K562 (cell line): ENCODE data around the gene WDR90. TPM values are rescaled to one million over a fixed set of nuclear protein-coding genes. Genes with fewer than 3 reads are reported as not detected.
A peak's percentile ranks its signal among the peaks of the same experiment; 100 is the strongest.

Experiments used
- ATAC-seq: fragments of 200-7000 bp; cut with Tn5 transposase; 3 replicates; pipeline ENCODE4 v1.9.1; 2020; ENCODE audit warnings: moderate library complexity
- BruUV-seq: library from RNA; stranded (reverse); fragments of 400-500 nt; replicated peaks from 2 replicates; lab custom pipeline; 2021; lab: Mats Ljungman, UMichigan
- CTCF ChIA-PET: fragments of 300-600 bp; formaldehyde crosslinking; extraction: SDS; loops from one replicate; lab custom pipeline; 2021; ENCODE audit warnings: low intra/inter-chr PET ratio; lab: Yijun Ruan, JAX
- POLR2A ChIA-PET: fragments of 300-600, 350-650 bp; sonication (Branson Sonifier 250); formaldehyde crosslinking; extraction: SDS; loops from one replicate; lab custom pipeline; 2021; ENCODE audit warnings: antibody characterized with exemption, inconsistent platforms; lab: Yijun Ruan, JAX
- DNase-seq, 4 experiments: peaks; one replicate each; pipeline versions ENCODE4 v3.0.0 to v3.0.0-alpha.2; 2011 to 2018; ENCODE audit warnings: low spot score in 3 of 4, mixed read lengths in 3 of 4; ENCODE audit errors: extremely low read depth in 1 of 4
- FAIRE-seq: peaks from 2 replicates; lab custom pipeline; 2011; peaks lifted over from hg19 to GRCh38; lab: Jason Lieb, UNC
- H2AFZ ChIP-seq: 2 replicates; pipeline ENCODE4 v1.6.0; 2011; ENCODE audit warnings: low read depth, low read length, control low read depth, inconsistent platforms
- H3K27ac ChIP-seq: fragments of 200-600 bp; 3 replicates; pipeline ENCODE4 v1.8.0; 2011; ENCODE audit warnings: low read depth, mild to moderate bottlenecking, control low read depth, inconsistent platforms, low read length, moderate library complexity, mixed read lengths; ENCODE audit errors: extremely low read depth
- H3K27me3 ChIP-seq, 2 experiments: fragments of 300-600 bp in 1 of 2; 2 replicates in 1 of 2; 3 replicates in 1 of 2; pipeline versions ENCODE4 v1.6.0 to v1.8.0; 2011; ENCODE audit warnings: inconsistent platforms in 2 of 2, low read length in 2 of 2, mild to moderate bottlenecking in 1 of 2, mixed read lengths in 1 of 2, moderate library complexity in 1 of 2; ENCODE audit not compliant: control insufficient read depth in 2 of 2, insufficient read depth in 2 of 2
- H3K36me3 ChIP-seq: fragments of 300-600 bp; 3 replicates; pipeline ENCODE4 v1.8.0; 2011; ENCODE audit warnings: mild to moderate bottlenecking, low read length, inconsistent platforms; ENCODE audit not compliant: control insufficient read depth, insufficient read depth
- H3K4me1 ChIP-seq, 2 experiments: fragments of 200-600 bp in 1 of 2; replicated peaks in 1 of 2; 2 replicates in 1 of 2; 3 replicates in 1 of 2; pipeline versions ENCODE4 v1.5.1 to v1.8.0; 2011; ENCODE audit warnings: inconsistent platforms in 2 of 2, low read length in 2 of 2, mild to moderate bottlenecking in 1 of 2, mixed read lengths in 1 of 2, moderate library complexity in 1 of 2; ENCODE audit not compliant: control insufficient read depth in 2 of 2, insufficient read depth in 2 of 2
- H3K4me2 ChIP-seq: 2 replicates; pipeline ENCODE4 v1.6.1; 2011; ENCODE audit warnings: low read length, control low read depth, inconsistent platforms, mixed read lengths; ENCODE audit not compliant: insufficient read depth
- H3K4me3 ChIP-seq: fragments of 200-600 bp; sonication (generic), shearing (Covaris generic); 2 replicates; pipeline ENCODE4 v1.5.1; 2016; ENCODE audit warnings: control low read depth, inconsistent platforms
- H3K79me2 ChIP-seq: fragments of 200-600 bp; 3 replicates; pipeline ENCODE4 v1.8.0; 2011; ENCODE audit warnings: low read length, inconsistent platforms; ENCODE audit not compliant: control insufficient read depth, insufficient read depth
- H3K9ac ChIP-seq, 2 experiments: 2 replicates each; pipeline versions ENCODE4 v1.6.0 to v1.6.1; 2011; ENCODE audit warnings: low read depth in 2 of 2, low read length in 2 of 2, control low read depth in 1 of 2, inconsistent platforms in 1 of 2, mild to moderate bottlenecking in 1 of 2, mixed read lengths in 1 of 2; ENCODE audit not compliant: insufficient read depth in 1 of 2
- H3K9me1 ChIP-seq: one replicate; pipeline ENCODE4 v1.6.0; 2011; ENCODE audit warnings: inconsistent platforms, mild to moderate bottlenecking, low read length, moderate library complexity; ENCODE audit not compliant: control insufficient read depth, insufficient read depth
- H3K9me3 ChIP-seq: replicated peaks from 2 replicates; pipeline ENCODE4 v1.5.1; 2011; ENCODE audit warnings: low read depth, low read length, inconsistent platforms; ENCODE audit not compliant: control insufficient read depth, insufficient read depth
- H4K20me1 ChIP-seq: replicated peaks from 2 replicates; pipeline ENCODE4 v1.6.1; 2011; ENCODE audit warnings: low read length, inconsistent platforms, mixed read lengths; ENCODE audit not compliant: control insufficient read depth, insufficient read depth
- BRD9 ChIP-seq: fragments of 450-650 bp; IDR thresholded peaks from 2 replicates; pipeline ENCODE4 v1.6.1; 2018; ENCODE audit warnings: low read depth; ENCODE audit not compliant: partially characterized antibody
- CXXC5 ChIP-seq: fragments of 250-450 bp; sonication (Bioruptor Pico); IDR thresholded peaks from 2 replicates; pipeline ENCODE4 v1.8.0; 2022; ENCODE audit warnings: inconsistent platforms, mild to moderate bottlenecking, moderate library complexity
- ESRRB ChIP-seq: fragments of 250-450 bp; sonication (Bioruptor Pico); IDR thresholded peaks from 2 replicates; pipeline ENCODE4 v1.5.0; 2020; ENCODE audit warnings: mild to moderate bottlenecking, moderate library complexity, borderline replicate concordance
- HDAC8 ChIP-seq: fragments of 450-650 bp; IDR thresholded peaks from 2 replicates; pipeline ENCODE4 v1.6.1; 2016; ENCODE audit warnings: mild to moderate bottlenecking, missing genetic modification characterization, moderate library complexity, missing compliant biosample characterization
- HMGXB4 ChIP-seq: sonication (generic); formaldehyde crosslinking; IDR thresholded peaks from 2 replicates; pipeline ENCODE4 v1.8.1; 2023; ENCODE audit warnings: mild to moderate bottlenecking, missing genetic modification reagents
- HNRNPL ChIP-seq: fragments of 200-400 bp; formaldehyde crosslinking; IDR thresholded peaks from 2 replicates; pipeline ENCODE4 v1.6.1; 2017; ENCODE audit warnings: low read depth, mild to moderate bottlenecking, low read length
- KAT2B ChIP-seq: IDR thresholded peaks from one replicate; pipeline ENCODE4 v1.6.1; 2012; ENCODE audit warnings: low read depth, mild to moderate bottlenecking, control low read depth, inconsistent platforms, low read length, moderate library complexity
- NFATC3 ChIP-seq: fragments of 450-650 bp; IDR thresholded peaks from 2 replicates; pipeline ENCODE4 v1.6.1; 2017; ENCODE audit warnings: mild to moderate bottlenecking
- RBM22 ChIP-seq: fragments of 200-400 bp; formaldehyde crosslinking; IDR thresholded peaks from 2 replicates; pipeline ENCODE4 v1.6.1; 2018; ENCODE audit warnings: low read length, low read depth; ENCODE audit not compliant: poor library complexity, severe bottlenecking
- WGBS: fragments of 100-300 bp; shearing (Covaris generic); methylation state at CpG from one replicate; pipeline ENCODE4 v1.1.6; 2016; ENCODE audit warnings: low coverage, mixed read lengths; ENCODE audit not compliant: insufficient coverage; ENCODE audit errors: missing lambda C conversion rate; 5-methylcytosine and 5-hydroxymethylcytosine counted together
- in situ Hi-C: fragments of 300-500 bp; cut with MboI; formaldehyde crosslinking; loops from 4 replicates; pipeline ENCODE4 v1.15.0; 2018; ENCODE audit warnings: inconsistent platforms, mixed read lengths
- intact Hi-C: fragments of 100-400 bp; cut with micrococcal nuclease; formaldehyde crosslinking; loops from 2 replicates; pipeline ENCODE4 v1.14.2; 2022
- polyA plus RNA-seq, 8 experiments: library from polyadenylated mRNA; depleted of rRNA in 4 of 8; stranded (reverse) in 5 of 8; unstranded in 3 of 8; fragments of >200 nt; fragmentation: Nextera tagmentation in 2 of 8; fragmentation: Illumina TruSeq in 1 of 8; extraction: Ambion mirVana in 2 of 8; extraction: Trizol in 1 of 8; gene quantifications; 2 replicates each; pipeline versions ENCODE4 v1.2.1 to v1.2.3, GENCODE V29; 2011 to 2014; ENCODE audit warnings: inconsistent platforms in 1 of 8, missing spikeins in 1 of 8
- total RNA-seq, 7 experiments: library from RNA; depleted of rRNA in 6 of 7; stranded (reverse); fragments of >200 nt in 6 of 7; fragmentation: Illumina TruSeq in 2 of 7; extraction: Trizol in 2 of 7; gene quantifications; 2 replicates each; pipeline versions ENCODE4 v1.2.1 to v1.2.3, GENCODE V29; 2011 to 2021; ENCODE audit warnings: low replicate concordance in 1 of 7
- TF ChIP-seq, protein P1 (sequence below): IDR thresholded peaks from 2 replicates; pipeline ENCODE4 v1.6.1; 2012; ENCODE audit warnings: low read depth, low read length, improper control_type of control experiment, borderline replicate concordance
- TF ChIP-seq, protein P2 (sequence below): fragments of 250-450 bp; sonication (Bioruptor Pico); IDR thresholded peaks from 2 replicates; pipeline ENCODE4 v1.8.0; 2021; ENCODE audit warnings: mild to moderate bottlenecking, moderate library complexity
- TF ChIP-seq, protein P3 (sequence below): sonication (generic); formaldehyde crosslinking; IDR thresholded peaks from 2 replicates; pipeline ENCODE4 v1.8.1; 2023; ENCODE audit warnings: mild to moderate bottlenecking, missing genetic modification reagents
- TF ChIP-seq, protein P4 (sequence below), 2 experiments: fragments of 250-450 bp in 1 of 2; fragments of 450-650 bp in 1 of 2; sonication (Bioruptor Pico) in 1 of 2; IDR thresholded peaks; 2 replicates each; pipeline versions ENCODE4 v1.6.1 to v1.8.0; 2016 to 2021; ENCODE audit warnings: mild to moderate bottlenecking in 2 of 2, moderate library complexity in 2 of 2, missing compliant biosample characterization in 1 of 2, missing genetic modification characterization in 1 of 2

Gene WDR90
- total and polyA plus RNA-seq, 9 of the 15 experiments (the other 6 are each of a cell fraction or from before 2014, with no cell fraction given), result 0.44 to 12.6 (median 3.3) TPM

- H3K9me1 ChIP-seq, result no peaks in the 10 kb centered on the region
- ATAC-seq, result no peak
- DNase-seq, result no peak
- no peaks in the 10 kb centered on the region for H4K20me1 ChIP-seq
- ChIA-PET CTCF (no interaction called here), POLR2A (no interaction called here)
- H3K4me2 ChIP-seq, result no peak overlapping the region
- in situ Hi-C loops (no loop called here), intact Hi-C loops (no loop called here)
- no peak overlapping the region for H2AFZ ChIP-seq
- TF ChIP-seq ESRRB (CRISPR knock-in tag) (no peak), HMGXB4 (no peak), RBM22 (no peak), HDAC8 (no peak), HNRNPL (peak; percentile 77; the same call in 1 of the 2 replicates), BRD9 (no peak), CXXC5 (CRISPR knock-in tag) (no peak), NFATC3 (no peak), KAT2B (no peak)
- TF ChIP-seq, protein P1, sequence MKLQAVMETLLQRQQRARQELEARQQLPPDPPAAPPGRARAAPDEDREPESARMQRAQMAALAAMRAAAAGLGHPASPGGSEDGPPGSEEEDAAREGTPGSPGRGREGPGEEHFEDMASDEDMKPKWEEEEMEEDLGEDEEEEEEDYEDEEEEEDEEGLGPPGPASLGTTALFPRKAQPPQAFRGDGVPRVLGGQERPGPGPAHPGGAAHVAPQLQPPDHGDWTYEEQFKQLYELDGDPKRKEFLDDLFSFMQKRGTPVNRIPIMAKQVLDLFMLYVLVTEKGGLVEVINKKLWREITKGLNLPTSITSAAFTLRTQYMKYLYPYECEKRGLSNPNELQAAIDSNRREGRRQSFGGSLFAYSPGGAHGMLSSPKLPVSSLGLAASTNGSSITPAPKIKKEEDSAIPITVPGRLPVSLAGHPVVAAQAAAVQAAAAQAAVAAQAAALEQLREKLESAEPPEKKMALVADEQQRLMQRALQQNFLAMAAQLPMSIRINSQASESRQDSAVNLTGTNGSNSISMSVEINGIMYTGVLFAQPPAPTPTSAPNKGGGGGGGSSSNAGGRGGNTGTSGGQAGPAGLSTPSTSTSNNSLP, result no peak
- TF ChIP-seq, protein P2, sequence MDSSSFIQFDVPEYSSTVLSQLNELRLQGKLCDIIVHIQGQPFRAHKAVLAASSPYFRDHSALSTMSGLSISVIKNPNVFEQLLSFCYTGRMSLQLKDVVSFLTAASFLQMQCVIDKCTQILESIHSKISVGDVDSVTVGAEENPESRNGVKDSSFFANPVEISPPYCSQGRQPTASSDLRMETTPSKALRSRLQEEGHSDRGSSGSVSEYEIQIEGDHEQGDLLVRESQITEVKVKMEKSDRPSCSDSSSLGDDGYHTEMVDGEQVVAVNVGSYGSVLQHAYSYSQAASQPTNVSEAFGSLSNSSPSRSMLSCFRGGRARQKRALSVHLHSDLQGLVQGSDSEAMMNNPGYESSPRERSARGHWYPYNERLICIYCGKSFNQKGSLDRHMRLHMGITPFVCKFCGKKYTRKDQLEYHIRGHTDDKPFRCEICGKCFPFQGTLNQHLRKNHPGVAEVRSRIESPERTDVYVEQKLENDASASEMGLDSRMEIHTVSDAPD (CRISPR knock-in tag), result no peak
- TF ChIP-seq, protein P3, sequence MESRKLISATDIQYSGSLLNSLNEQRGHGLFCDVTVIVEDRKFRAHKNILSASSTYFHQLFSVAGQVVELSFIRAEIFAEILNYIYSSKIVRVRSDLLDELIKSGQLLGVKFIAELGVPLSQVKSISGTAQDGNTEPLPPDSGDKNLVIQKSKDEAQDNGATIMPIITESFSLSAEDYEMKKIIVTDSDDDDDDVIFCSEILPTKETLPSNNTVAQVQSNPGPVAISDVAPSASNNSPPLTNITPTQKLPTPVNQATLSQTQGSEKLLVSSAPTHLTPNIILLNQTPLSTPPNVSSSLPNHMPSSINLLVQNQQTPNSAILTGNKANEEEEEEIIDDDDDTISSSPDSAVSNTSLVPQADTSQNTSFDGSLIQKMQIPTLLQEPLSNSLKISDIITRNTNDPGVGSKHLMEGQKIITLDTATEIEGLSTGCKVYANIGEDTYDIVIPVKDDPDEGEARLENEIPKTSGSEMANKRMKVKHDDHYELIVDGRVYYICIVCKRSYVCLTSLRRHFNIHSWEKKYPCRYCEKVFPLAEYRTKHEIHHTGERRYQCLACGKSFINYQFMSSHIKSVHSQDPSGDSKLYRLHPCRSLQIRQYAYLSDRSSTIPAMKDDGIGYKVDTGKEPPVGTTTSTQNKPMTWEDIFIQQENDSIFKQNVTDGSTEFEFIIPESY (CRISPR knock-in tag), result peak; percentile 44; the same call in 1 of the 2 replicates
- TF ChIP-seq, protein P4, sequence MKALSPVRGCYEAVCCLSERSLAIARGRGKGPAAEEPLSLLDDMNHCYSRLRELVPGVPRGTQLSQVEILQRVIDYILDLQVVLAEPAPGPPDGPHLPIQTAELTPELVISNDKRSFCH (CRISPR knock-in tag; IDR thresholded peaks at IDR 0.05), result no peak
- TF ChIP-seq, protein P4 (tag; IDR thresholded peaks at IDR 0.05), result no peak
- no peaks in the 10 kb centered on the region; the same call in 2 of the 3 replicates for H3K79me2 ChIP-seq
- BruUV-seq, result no TSS peak
- peaks cover 2 to 94% of the 10 kb centered on the region in 2 experiments; a peak in 4 of 5 replicates for H3K4me1 ChIP-seq
- H3K9me3 ChIP-seq, result no peaks in the 10 kb centered on the region
- peak overlapping the region in 1 of 2 experiments; percentile 45; a peak in 1 of 4 replicates for H3K9ac ChIP-seq
- H3K27ac ChIP-seq, result no peak overlapping the region
- FAIRE-seq, result no peak
- no peaks in the 10 kb centered on the region for H3K36me3 ChIP-seq
- H3K27me3 ChIP-seq, result no peaks in the 10 kb centered on the region
- WGBS, result 95% methylated on average over 12 of the region's 22 CpGs
- no peak overlapping the region for H3K4me3 ChIP-seq
These were observed 8.3 kb downstream of the WDR90 start for GRCh38 chr16:657487-657886.
